ENCODE results near the gene CYP4A22.
"Not testable (repeated sequence)": the region's sequence is repeated elsewhere in the genome, so short reads cannot be mapped to it uniquely, and the experiment has no call there.

CYP4A22 gene

GRCh38 chr1:47137925-47138615, 829 bp downstream of the CYP4A22 start:
- Histone ChIP-seq H3K9ac (ENCODE audit: low read depth, low read length) (no peak overlapping the region), H3K4me1 (ENCODE audit: insufficient read depth, low read length) (no peaks in the 10 kb centered on the region), H3K9me3 (ENCODE audit: control insufficient read depth, insufficient read depth, low read length) (no peaks in the 10 kb centered on the region), H3K36me3 (ENCODE audit: insufficient read depth, low read length) (no peaks in the 10 kb centered on the region)

- not testable (repeated sequence) for H3K36me3 ChIP-seq (ENCODE audit: insufficient read depth, low read length); H3K9ac ChIP-seq (ENCODE audit: low read depth, low read length); H3K9me3 ChIP-seq (ENCODE audit: control insufficient read depth, insufficient read depth, low read length); H3K4me1 ChIP-seq (ENCODE audit: insufficient read depth, low read length)
Measured at GRCh38 chr1:47140358-47140757, 3.1 kb downstream of the CYP4A22 start.

- not testable (repeated sequence) for H3K36me3 ChIP-seq (ENCODE audit: insufficient read depth, low read length); H3K4me1 ChIP-seq (ENCODE audit: insufficient read depth, low read length); H3K9me3 ChIP-seq (ENCODE audit: control insufficient read depth, insufficient read depth, low read length); H3K9ac ChIP-seq (ENCODE audit: low read depth, low read length)
Measured at GRCh38 chr1:47143654-47144053, 6.4 kb downstream of the CYP4A22 start.

- H3K9me3 ChIP-seq (ENCODE audit: control insufficient read depth, insufficient read depth, low read length); H3K9ac ChIP-seq (ENCODE audit: low read depth, low read length); H3K36me3 ChIP-seq (ENCODE audit: insufficient read depth, low read length); H3K4me1 ChIP-seq (ENCODE audit: insufficient read depth, low read length): not testable (repeated sequence)
Measured at GRCh38 chr1:47146495-47146894, 9.3 kb downstream of the CYP4A22 start.

- Histone ChIP-seq H3K36me3 (ENCODE audit: insufficient read depth, low read length) (no peaks in the 10 kb centered on the region), H3K4me1 (ENCODE audit: insufficient read depth, low read length) (no peaks in the 10 kb centered on the region), H3K9ac (ENCODE audit: low read depth, low read length) (no peak overlapping the region), H3K9me3 (ENCODE audit: control insufficient read depth, insufficient read depth, low read length) (no peaks in the 10 kb centered on the region)
Measured at GRCh38 chr1:47147047-47147785, 10.0 kb downstream of the CYP4A22 start.

GRCh38 chr1:47149162-47149561, 11.9 kb downstream of the CYP4A22 start:
- H3K36me3 ChIP-seq (ENCODE audit: insufficient read depth, low read length); H3K4me1 ChIP-seq (ENCODE audit: insufficient read depth, low read length); H3K9ac ChIP-seq (ENCODE audit: low read depth, low read length); H3K9me3 ChIP-seq (ENCODE audit: control insufficient read depth, insufficient read depth, low read length): not testable (repeated sequence)

GRCh38 chr1:47156457-47156856, 19.2 kb downstream of the CYP4A22 start:
- not testable (repeated sequence) for H3K4me1 ChIP-seq (ENCODE audit: insufficient read depth, low read length); H3K9me3 ChIP-seq (ENCODE audit: control insufficient read depth, insufficient read depth, low read length); H3K9ac ChIP-seq (ENCODE audit: low read depth, low read length); H3K36me3 ChIP-seq (ENCODE audit: insufficient read depth, low read length)

- H3K9me3 ChIP-seq (ENCODE audit: control insufficient read depth, insufficient read depth, low read length); H3K36me3 ChIP-seq (ENCODE audit: insufficient read depth, low read length); H3K9ac ChIP-seq (ENCODE audit: low read depth, low read length); H3K4me1 ChIP-seq (ENCODE audit: insufficient read depth, low read length): not testable (repeated sequence)
Measured at GRCh38 chr1:47157957-47158356, 20.7 kb downstream of the CYP4A22 start.

GRCh38 chr1:47160716-47161115, 23.5 kb downstream of the CYP4A22 start:
- Histone ChIP-seq H3K9me3 (ENCODE audit: control insufficient read depth, insufficient read depth, low read length) (no peaks in the 10 kb centered on the region; the same call in 1 of the 2 replicates), H3K4me1 (ENCODE audit: insufficient read depth, low read length) (no peaks in the 10 kb centered on the region), H3K9ac (ENCODE audit: low read depth, low read length) (no peak overlapping the region), H3K36me3 (ENCODE audit: insufficient read depth, low read length) (no peaks in the 10 kb centered on the region)

- Histone ChIP-seq H3K9me3 (ENCODE audit: control insufficient read depth, insufficient read depth, low read length) (no peaks in the 10 kb centered on the region; the same call in 1 of the 2 replicates), H3K4me1 (ENCODE audit: insufficient read depth, low read length) (no peaks in the 10 kb centered on the region), H3K36me3 (ENCODE audit: insufficient read depth, low read length) (no peaks in the 10 kb centered on the region), H3K9ac (ENCODE audit: low read depth, low read length) (no peak overlapping the region)
Measured at GRCh38 chr1:47161298-47162040, 24.2 kb downstream of the CYP4A22 start.

GRCh38 chr1:47164552-47164951, 27.3 kb downstream of the CYP4A22 start:
- Histone ChIP-seq H3K9ac (ENCODE audit: low read depth, low read length) (no peak overlapping the region), H3K4me1 (ENCODE audit: insufficient read depth, low read length) (no peaks in the 10 kb centered on the region), H3K9me3 (ENCODE audit: control insufficient read depth, insufficient read depth, low read length) (no peaks in the 10 kb centered on the region; the same call in 1 of the 2 replicates), H3K36me3 (ENCODE audit: insufficient read depth, low read length) (no peaks in the 10 kb centered on the region)

GRCh38 chr1:47172782-47173181, 35.5 kb downstream of the CYP4A22 start:
- H3K9me3 ChIP-seq (ENCODE audit: control insufficient read depth, insufficient read depth, low read length), result no peaks in the 10 kb centered on the region

GRCh38 chr1:47174656-47175020, 37.4 kb downstream of the CYP4A22 start:
- Histone ChIP-seq H3K9me3 (ENCODE audit: control insufficient read depth, insufficient read depth, low read length) (no peaks in the 10 kb centered on the region), H3K36me3 (ENCODE audit: insufficient read depth, low read length) (no peaks in the 10 kb centered on the region), H3K4me1 (ENCODE audit: insufficient read depth, low read length) (no peaks in the 10 kb centered on the region), H3K9ac (ENCODE audit: low read depth, low read length) (no peak overlapping the region)

More at GRCh38 chr1:47172782-47173181, 35.5 kb downstream of the CYP4A22 start:
- Histone ChIP-seq H3K9ac (ENCODE audit: low read depth, low read length) (no peak overlapping the region), H3K4me1 (ENCODE audit: insufficient read depth, low read length) (no peaks in the 10 kb centered on the region), H3K36me3 (ENCODE audit: insufficient read depth, low read length) (no peaks in the 10 kb centered on the region)

GRCh38 chr1:47175227-47175934, 38.1 kb downstream of the CYP4A22 start:
- H3K9me3 ChIP-seq (ENCODE audit: control insufficient read depth, insufficient read depth, low read length), result no peaks in the 10 kb centered on the region
- no peaks in the 10 kb centered on the region for H3K36me3 ChIP-seq (ENCODE audit: insufficient read depth, low read length)
- H3K9ac ChIP-seq (ENCODE audit: low read depth, low read length), result no peak overlapping the region
- H3K4me1 ChIP-seq (ENCODE audit: insufficient read depth, low read length), result no peaks in the 10 kb centered on the region
